Fibroblast of upper back skin (primary cell): Measurements from ENCODE around the gene ARHGAP28.
"Not testable (repeated sequence)": the region's sequence is repeated elsewhere in the genome, so short reads cannot be mapped to it uniquely, and the experiment has no call there.

ENCODE experiments used
- DNase-seq: peaks from one replicate; pipeline ENCODE4 v3.0.0-alpha.2; 2013

Gene ARHGAP28

GRCh38 chr18:6827566-6827965 is 98.0 kb downstream of the ARHGAP28 start:
- DNase-seq: not testable (repeated sequence)

GRCh38 chr18:6830916-6831315 is 101.4 kb downstream of the ARHGAP28 start:
- DNase-seq: peak; percentile 8

GRCh38 chr18:6835345-6835744 is 105.8 kb downstream of the ARHGAP28 start:
- no peak for DNase-seq

GRCh38 chr18:6836331-6836730 is 106.8 kb downstream of the ARHGAP28 start:
- DNase-seq: no peak

GRCh38 chr18:6837904-6838303 is 108.4 kb downstream of the ARHGAP28 start:
- no peak for DNase-seq

GRCh38 chr18:6842081-6842480 is 112.6 kb downstream of the ARHGAP28 start:
- no peak for DNase-seq

GRCh38 chr18:6843308-6843707 is 113.8 kb downstream of the ARHGAP28 start:
- no peak for DNase-seq

- DNase-seq: not testable (repeated sequence)
Measured at GRCh38 chr18:6845521-6845920, 116.0 kb downstream of the ARHGAP28 start.

- no peak for DNase-seq
Measured at GRCh38 chr18:6850396-6850795, 120.9 kb downstream of the ARHGAP28 start.

- DNase-seq: no peak
Measured at GRCh38 chr18:6851480-6851879, 122.0 kb downstream of the ARHGAP28 start.

GRCh38 chr18:6854811-6855210 is 125.3 kb downstream of the ARHGAP28 start:
- DNase-seq: no peak

GRCh38 chr18:6855767-6856166 is 126.3 kb downstream of the ARHGAP28 start:
- no peak for DNase-seq

- no peak for DNase-seq
Measured at GRCh38 chr18:6857300-6857699, 127.8 kb downstream of the ARHGAP28 start.

- peak; percentile 17 for DNase-seq
Measured at GRCh38 chr18:6859676-6860422, 130.3 kb downstream of the ARHGAP28 start.

GRCh38 chr18:6860804-6861448 is 131.4 kb downstream of the ARHGAP28 start:
- DNase-seq: no peak

GRCh38 chr18:6865251-6865650 is 135.7 kb downstream of the ARHGAP28 start:
- DNase-seq: no peak

- no peak for DNase-seq
Measured at GRCh38 chr18:6866552-6867085, 137.1 kb downstream of the ARHGAP28 start.

- DNase-seq: no peak
Measured at GRCh38 chr18:6868033-6868432, 138.5 kb downstream of the ARHGAP28 start.

- DNase-seq: no peak
Measured at GRCh38 chr18:6871566-6871965, 142.1 kb downstream of the ARHGAP28 start.

GRCh38 chr18:6873040-6873751 is 143.7 kb downstream of the ARHGAP28 start:
- DNase-seq: no peak

GRCh38 chr18:6874315-6874714 is 144.8 kb downstream of the ARHGAP28 start:
- no peak for DNase-seq

GRCh38 chr18:6875749-6876148 is 146.2 kb downstream of the ARHGAP28 start:
- peak; percentile 51 for DNase-seq

- DNase-seq: peak; percentile 82
Measured at GRCh38 chr18:6876641-6877041, 147.1 kb downstream of the ARHGAP28 start.

GRCh38 chr18:6877288-6877687 is 147.8 kb downstream of the ARHGAP28 start:
- DNase-seq: no peak
